AG04450 (cell line): Measurements from ENCODE around the gene HIVEP3. TPM values are rescaled to one million over a fixed set of nuclear protein-coding genes. Genes with fewer than 3 reads are reported as not detected.

Experiments
- CTCF ChIA-PET: fragments of 300-600, 350-600 bp; formaldehyde crosslinking; extraction: SDS; loops from one replicate; lab custom pipeline; 2022; ENCODE audit warnings: antibody characterized with exemption, inconsistent platforms; lab: Charles Lee
- POLR2A ChIA-PET: fragments of 350-600 bp; formaldehyde crosslinking; extraction: SDS; loops from one replicate; lab custom pipeline; 2021; ENCODE audit warnings: antibody characterized with exemption, inconsistent platforms; lab: Yijun Ruan, JAX
- DNase-seq: peaks from one replicate; pipeline ENCODE4 v3.0.0-alpha.2; 2011; ENCODE audit warnings: low read depth, low spot score
- H3K27ac ChIP-seq: one replicate; pipeline ENCODE4 v1.5.1; 2012; ENCODE audit warnings: low read depth, low read length, control low read depth
- H3K27me3 ChIP-seq: one replicate; pipeline ENCODE4 v1.6.0; 2012; ENCODE audit warnings: low read length; ENCODE audit not compliant: control insufficient read depth, insufficient read depth
- H3K4me3 ChIP-seq: 2 replicates; pipeline ENCODE4 v1.5.1; 2011; ENCODE audit warnings: mild to moderate bottlenecking, low read depth, low read length, control low read depth
- H3K9me3 ChIP-seq: 2 replicates; pipeline ENCODE4 v1.5.1; 2012; ENCODE audit warnings: low read length; ENCODE audit not compliant: control insufficient read depth, insufficient read depth
- CTCF ChIP-seq: IDR thresholded peaks from 2 replicates; pipeline ENCODE4 v1.5.1; 2011; ENCODE audit warnings: low read depth, low read length, control low read depth, inconsistent platforms
- polyA plus RNA-seq: library from polyadenylated mRNA; depleted of rRNA; stranded (reverse); fragments of >200 nt; gene quantifications from 2 replicates; pipeline ENCODE4 v1.2.3, GENCODE V29; 2011

The HIVEP3 gene
- polyA plus RNA-seq, 1 experiment, result 4.8 TPM

- Histone ChIP-seq H3K27me3 (no peaks in the 10 kb centered on the region), H3K4me3 (no peak overlapping the region), H3K9me3 (no peaks in the 10 kb centered on the region), H3K27ac (no peak overlapping the region)
- POLR2A ChIA-PET, result interaction anchor here (0.6 kb wide), 1 partner anchor 9 kb away, joined by 8 read pairs; no protein-coding TSS in a partner anchor
- CTCF ChIA-PET, result no interaction called here
- no peak for TF ChIP-seq CTCF
- no peak for DNase-seq
Observed at GRCh38 chr1:41659903-41660302, 258.8 kb downstream of the HIVEP3 start.

DNA sequence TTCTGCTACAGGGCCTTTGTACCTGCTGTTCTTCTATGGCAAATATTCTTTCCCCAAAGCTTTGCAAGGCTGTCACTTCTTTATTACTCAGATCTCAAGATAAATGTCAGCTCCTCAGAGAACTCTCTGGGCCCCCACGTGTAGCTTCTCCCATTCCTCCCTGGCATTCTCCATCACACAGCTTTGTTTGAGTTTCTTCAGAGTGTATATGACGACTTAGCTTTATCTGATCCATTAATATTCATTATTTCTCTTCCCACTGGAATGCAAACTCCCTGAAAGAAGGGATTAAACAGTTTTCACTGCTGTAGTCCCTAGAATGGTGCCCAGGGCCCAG, 259.6 kb downstream of the HIVEP3 start:
- no peak for TF ChIP-seq CTCF
- no peaks in the 10 kb centered on the region for H3K27me3 ChIP-seq
- ChIA-PET POLR2A (interaction anchor here (0.6 kb wide), 1 partner anchor 8 kb away, joined by 8 read pairs; no protein-coding TSS in a partner anchor), CTCF (no interaction called here)
- DNase-seq, result no peak
- H3K9me3 ChIP-seq, result no peaks in the 10 kb centered on the region
- no peak overlapping the region for H3K4me3 ChIP-seq
- no peak overlapping the region for H3K27ac ChIP-seq

DNA sequence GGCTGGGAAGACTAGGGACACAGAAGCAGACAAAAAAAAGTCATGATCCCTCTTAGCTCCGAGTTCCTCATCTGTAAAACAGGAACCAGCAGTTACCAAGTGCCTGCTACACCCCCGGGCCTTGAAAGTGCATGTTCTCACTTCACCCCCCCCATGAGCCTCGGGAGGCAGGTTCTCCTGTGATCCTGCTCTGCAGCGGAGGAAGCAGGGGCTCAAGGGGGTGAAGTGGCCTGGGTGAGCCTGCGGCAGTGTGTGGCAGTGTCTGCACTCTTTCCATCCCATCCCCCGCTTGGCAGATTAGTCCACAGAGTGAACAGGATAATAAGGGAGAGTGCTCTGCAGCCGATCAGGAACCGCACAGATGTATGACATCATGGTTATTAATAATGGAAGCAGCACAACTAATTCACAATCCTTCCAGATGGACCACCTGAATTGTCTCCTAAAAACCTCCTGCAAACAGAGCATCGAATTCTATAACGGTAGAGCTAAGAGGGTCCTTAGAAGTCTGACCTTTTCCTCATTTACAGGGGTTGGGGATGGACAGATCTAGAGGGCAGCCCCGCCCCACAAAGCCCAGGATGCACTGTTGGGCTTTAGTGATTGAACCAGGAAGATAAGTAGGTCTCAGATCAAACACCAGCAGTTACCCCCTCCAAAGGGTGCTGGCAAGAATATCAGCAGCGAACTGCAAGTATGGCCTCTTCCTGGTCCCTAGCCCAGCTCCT, 260.1 kb downstream of the HIVEP3 start:
- DNase-seq, result no peak
- Histone ChIP-seq H3K27ac (no peak overlapping the region), H3K4me3 (no peak overlapping the region), H3K9me3 (no peaks in the 10 kb centered on the region), H3K27me3 (no peaks in the 10 kb centered on the region)
- ChIA-PET POLR2A (no interaction called here), CTCF (no interaction called here)
- no peak for TF ChIP-seq CTCF

DNA sequence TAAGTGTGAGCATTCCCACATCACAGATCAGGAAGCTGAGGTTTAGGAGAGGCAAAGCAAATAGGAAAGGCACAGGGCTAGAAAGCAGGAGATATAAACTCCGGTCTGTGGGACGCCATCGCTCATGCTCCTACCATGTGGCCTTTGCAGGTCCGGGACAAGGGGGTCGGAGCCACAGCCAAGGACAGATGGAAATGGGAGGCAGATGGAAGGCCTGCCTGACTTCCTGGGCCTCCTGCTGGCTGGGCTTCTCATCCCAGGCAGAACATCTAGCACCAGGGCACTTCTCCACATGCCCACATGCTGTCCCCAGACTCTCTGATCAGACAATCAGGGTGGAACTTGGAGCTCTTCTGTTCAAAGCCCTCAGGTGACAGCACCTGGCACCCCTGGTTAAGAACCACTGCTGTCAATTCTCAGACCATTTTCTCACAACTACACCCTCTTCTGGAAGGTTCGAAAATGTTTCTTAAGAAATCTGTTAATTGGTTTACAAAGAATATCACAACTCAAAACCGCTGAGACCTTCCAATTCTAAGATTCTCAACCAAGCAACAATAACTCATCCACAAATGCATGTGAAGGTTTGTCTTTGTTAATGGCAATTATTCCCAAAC, 260.9 kb downstream of the HIVEP3 start:
- ChIA-PET POLR2A (no interaction called here), CTCF (no interaction called here)
- H3K9me3 ChIP-seq, result no peaks in the 10 kb centered on the region

More for the DNA sequence above, 260.9 kb downstream of the HIVEP3 start:
- no peak for DNase-seq
- no peak for TF ChIP-seq CTCF
- Histone ChIP-seq H3K27ac (no peak overlapping the region), H3K27me3 (no peaks in the 10 kb centered on the region), H3K4me3 (no peak overlapping the region)
